ENCODE measurements around the gene CNTNAP1. TPM values are rescaled to one million over a fixed set of nuclear protein-coding genes. Genes with fewer than 3 reads are reported as not detected.
A peak's percentile ranks its signal among the peaks of the same experiment; 100 is the strongest.

CNTNAP1 gene
- total and polyA plus RNA-seq, 2 donors = 0.76 to 2.1 TPM

GRCh38 chr17:42704490-42704836, 22.1 kb downstream of the CNTNAP1 start:
- no peak for DNase-seq (ENCODE audit: low read depth in 6 of 9, low spot score in 9 of 9)
- 98% methylated on average over 5 of the region's 5 CpGs for whole genome bisulfite sequencing
- Histone ChIP-seq H3K36me3 (ENCODE audit: control insufficient read depth in 2 of 2, insufficient read depth in 2 of 2, low read length in 1 of 2) (peaks cover 92 to 94% of the 10 kb centered on the region in 2 donors), H3K9me3 (ENCODE audit: control insufficient read depth in 2 of 2, insufficient read depth in 1 of 2, low read length in 1 of 2) (no peaks in the 10 kb centered on the region), H3K4me1 (ENCODE audit: control insufficient read depth in 2 of 2, insufficient read depth in 2 of 2, low read length in 2 of 2) (peaks cover 6 to 30% of the 10 kb centered on the region in 2 donors), H3K27ac (ENCODE audit: low read depth in 1 of 2, low read length in 1 of 2) (no peak overlapping the region), H3K4me3 (ENCODE audit: low read length in 2 of 2) (no peak overlapping the region), H3K27me3 (ENCODE audit: control insufficient read depth in 2 of 2, insufficient read depth in 1 of 2, low read length in 1 of 2) (no peaks in the 10 kb centered on the region)

GRCh38 chr17:42704837-42705494, 22.6 kb downstream of the CNTNAP1 start:
- H3K4me1 ChIP-seq (ENCODE audit: control insufficient read depth in 2 of 2, insufficient read depth in 2 of 2, low read length in 2 of 2) = peaks cover 6 to 30% of the 10 kb centered on the region in 2 donors
- DNase-seq (ENCODE audit: low read depth in 6 of 9, low spot score in 9 of 9) = peak in 1 of 9 donors; percentile 50
- no peak overlapping the region for H3K27ac ChIP-seq (ENCODE audit: low read depth in 1 of 2, low read length in 1 of 2)
- peaks cover 93 to 94% of the 10 kb centered on the region in 2 donors for H3K36me3 ChIP-seq (ENCODE audit: control insufficient read depth in 2 of 2, insufficient read depth in 2 of 2, low read length in 1 of 2)
- H3K4me3 ChIP-seq (ENCODE audit: low read length in 2 of 2) = no peak overlapping the region
- 47% methylated on average over 8 of the region's 8 CpGs for WGBS
- H3K27me3 ChIP-seq (ENCODE audit: control insufficient read depth in 2 of 2, insufficient read depth in 1 of 2, low read length in 1 of 2) = no peaks in the 10 kb centered on the region
- no peaks in the 10 kb centered on the region for H3K9me3 ChIP-seq (ENCODE audit: control insufficient read depth in 2 of 2, insufficient read depth in 1 of 2, low read length in 1 of 2)

GRCh38 chr17:42706732-42707131, 24.4 kb downstream of the CNTNAP1 start:
- H3K4me3 ChIP-seq (ENCODE audit: low read length in 2 of 2) = no peak overlapping the region
- WGBS = 45% methylated on average over 5 of the region's 5 CpGs
- peaks cover 89 to 91% of the 10 kb centered on the region in 2 donors for H3K36me3 ChIP-seq (ENCODE audit: control insufficient read depth in 2 of 2, insufficient read depth in 2 of 2, low read length in 1 of 2)
- peak in 1 of 9 donors; percentile 49 for DNase-seq (ENCODE audit: low read depth in 6 of 9, low spot score in 9 of 9)
- H3K27ac ChIP-seq (ENCODE audit: low read depth in 1 of 2, low read length in 1 of 2) = no peak overlapping the region
- no peaks in the 10 kb centered on the region for H3K27me3 ChIP-seq (ENCODE audit: control insufficient read depth in 2 of 2, insufficient read depth in 1 of 2, low read length in 1 of 2)
- no peaks in the 10 kb centered on the region for H3K9me3 ChIP-seq (ENCODE audit: control insufficient read depth in 2 of 2, insufficient read depth in 1 of 2, low read length in 1 of 2)
- peaks cover 6 to 30% of the 10 kb centered on the region in 2 donors for H3K4me1 ChIP-seq (ENCODE audit: control insufficient read depth in 2 of 2, insufficient read depth in 2 of 2, low read length in 2 of 2)

DNA sequence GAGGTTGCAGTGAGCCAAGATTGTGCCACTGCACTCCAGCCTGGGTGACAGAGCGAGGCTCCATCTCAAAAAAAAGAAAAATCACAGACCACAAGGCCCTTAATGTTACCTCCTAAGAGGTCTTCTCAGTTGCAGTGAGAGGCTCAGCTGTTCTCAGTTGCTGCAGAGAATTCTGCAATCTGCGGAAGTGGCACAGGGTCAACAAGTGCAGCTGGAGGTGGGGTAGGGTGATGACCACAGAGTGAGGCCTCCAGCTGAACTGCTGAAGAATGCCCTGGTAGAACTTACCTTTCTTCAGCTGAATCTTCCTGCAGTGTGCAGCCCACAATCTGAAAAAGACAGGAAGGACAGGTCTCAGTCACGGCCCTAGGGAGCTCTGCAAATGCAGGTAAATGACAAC, 26.3 kb downstream of the CNTNAP1 start:
- DNase-seq (ENCODE audit: low read depth in 6 of 9, low spot score in 9 of 9) = no peak
- H3K9me3 ChIP-seq (ENCODE audit: control insufficient read depth in 2 of 2, insufficient read depth in 1 of 2, low read length in 1 of 2) = no peaks in the 10 kb centered on the region
- H3K4me1 ChIP-seq (ENCODE audit: control insufficient read depth in 2 of 2, insufficient read depth in 2 of 2, low read length in 2 of 2) = peaks cover 6 to 30% of the 10 kb centered on the region in 2 donors
- no peak overlapping the region for H3K4me3 ChIP-seq (ENCODE audit: low read length in 2 of 2)
- WGBS = 99% methylated on average over 3 of the region's 3 CpGs
- no peak overlapping the region for H3K27ac ChIP-seq (ENCODE audit: low read depth in 1 of 2, low read length in 1 of 2)
- H3K27me3 ChIP-seq (ENCODE audit: control insufficient read depth in 2 of 2, insufficient read depth in 1 of 2, low read length in 1 of 2) = no peaks in the 10 kb centered on the region
- peaks cover 86 to 89% of the 10 kb centered on the region in 2 donors for H3K36me3 ChIP-seq (ENCODE audit: control insufficient read depth in 2 of 2, insufficient read depth in 2 of 2, low read length in 1 of 2)

GRCh38 chr17:42709561-42709960, 27.2 kb downstream of the CNTNAP1 start:
- Histone ChIP-seq H3K27me3 (ENCODE audit: control insufficient read depth in 2 of 2, insufficient read depth in 1 of 2, low read length in 1 of 2) (no peaks in the 10 kb centered on the region), H3K9me3 (ENCODE audit: control insufficient read depth in 2 of 2, insufficient read depth in 1 of 2, low read length in 1 of 2) (no peaks in the 10 kb centered on the region), H3K4me1 (ENCODE audit: control insufficient read depth in 2 of 2, insufficient read depth in 2 of 2, low read length in 2 of 2) (peaks cover 6 to 26% of the 10 kb centered on the region in 2 donors), H3K36me3 (ENCODE audit: control insufficient read depth in 2 of 2, insufficient read depth in 2 of 2, low read length in 1 of 2) (peaks cover 83 to 87% of the 10 kb centered on the region in 2 donors), H3K4me3 (ENCODE audit: low read length in 2 of 2) (no peak overlapping the region), H3K27ac (ENCODE audit: low read depth in 1 of 2, low read length in 1 of 2) (no peak overlapping the region)
- WGBS = 98% methylated on average over 2 of the region's 2 CpGs
- DNase-seq (ENCODE audit: low read depth in 6 of 9, low spot score in 9 of 9) = no peak

DNA sequence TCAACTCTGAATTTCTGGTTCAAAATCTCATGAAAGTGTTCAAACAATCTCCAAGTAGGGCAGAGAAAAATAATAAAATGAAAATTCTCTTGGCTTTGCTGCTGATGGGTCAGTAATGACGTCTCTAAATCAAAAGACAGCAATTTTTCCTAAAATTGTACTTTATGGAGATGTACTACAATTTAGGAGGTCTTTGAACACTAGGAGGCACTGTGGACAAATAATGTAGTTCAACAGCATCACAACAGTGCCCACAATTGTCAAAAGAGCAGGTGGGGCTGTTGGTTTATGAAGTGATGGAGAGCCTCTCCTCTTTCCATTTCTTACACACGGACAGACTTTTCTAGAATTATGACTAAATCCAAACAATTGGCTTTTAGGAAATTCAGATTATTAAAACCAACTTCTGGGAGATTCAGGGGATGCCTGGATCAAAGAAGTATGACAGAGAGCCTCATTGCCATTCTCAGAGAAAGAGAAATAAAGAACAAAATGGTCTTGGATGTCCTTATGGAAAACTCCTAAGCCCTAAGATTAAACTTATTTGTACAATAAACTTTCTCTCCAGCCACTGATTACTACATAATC, 38.8 kb downstream of the CNTNAP1 start:
- DNase-seq (ENCODE audit: low read depth in 6 of 9, low spot score in 9 of 9) = peak in 7 of 9 donors; percentile 46 to 82 (median 60)

DNA sequence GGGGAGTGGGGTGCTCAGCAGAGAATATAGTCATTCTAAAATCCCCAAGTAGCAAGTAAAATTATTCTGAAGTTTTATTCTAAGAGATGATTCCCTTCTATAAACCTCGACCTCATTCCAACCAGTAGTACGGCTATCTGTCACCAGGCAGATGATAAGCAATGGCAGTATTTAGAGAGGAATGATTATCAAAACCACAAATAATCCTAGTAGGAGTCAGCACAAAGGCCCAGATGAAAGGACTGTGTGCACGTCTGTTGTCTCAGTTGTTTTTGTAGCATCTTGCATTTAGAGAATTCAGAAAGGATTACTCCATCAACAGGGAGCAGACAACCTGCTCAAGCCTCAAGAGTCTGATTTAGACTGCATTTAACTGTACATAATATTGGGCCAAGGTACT, 41.3 kb downstream of the CNTNAP1 start:
- H3K27me3 ChIP-seq (ENCODE audit: control insufficient read depth in 2 of 2, insufficient read depth in 1 of 2, low read length in 1 of 2) = no peaks in the 10 kb centered on the region
- H3K9me3 ChIP-seq (ENCODE audit: control insufficient read depth in 2 of 2, insufficient read depth in 1 of 2, low read length in 1 of 2) = no peaks in the 10 kb centered on the region
- DNase-seq (ENCODE audit: low read depth in 6 of 9, low spot score in 9 of 9) = no peak
- H3K27ac ChIP-seq (ENCODE audit: low read depth in 1 of 2, low read length in 1 of 2) = no peak overlapping the region
- peaks cover 59 to 76% of the 10 kb centered on the region in 2 donors for H3K36me3 ChIP-seq (ENCODE audit: control insufficient read depth in 2 of 2, insufficient read depth in 2 of 2, low read length in 1 of 2)
- no peak overlapping the region for H3K4me3 ChIP-seq (ENCODE audit: low read length in 2 of 2)
- H3K4me1 ChIP-seq (ENCODE audit: control insufficient read depth in 2 of 2, insufficient read depth in 2 of 2, low read length in 2 of 2) = no peaks in the 10 kb centered on the region
- WGBS = over 99% methylated on average over 3 of the region's 3 CpGs

More for the DNA sequence above, 38.8 kb downstream of the CNTNAP1 start:
- H3K27me3 ChIP-seq (ENCODE audit: control insufficient read depth in 2 of 2, insufficient read depth in 1 of 2, low read length in 1 of 2) = no peaks in the 10 kb centered on the region
- 38% methylated on average over 2 of the region's 2 CpGs for WGBS
- H3K4me3 ChIP-seq (ENCODE audit: low read length in 2 of 2) = no peak overlapping the region
- no peak overlapping the region for H3K27ac ChIP-seq (ENCODE audit: low read depth in 1 of 2, low read length in 1 of 2)
- H3K4me1 ChIP-seq (ENCODE audit: control insufficient read depth in 2 of 2, insufficient read depth in 2 of 2, low read length in 2 of 2) = no peaks in the 10 kb centered on the region
- no peaks in the 10 kb centered on the region for H3K9me3 ChIP-seq (ENCODE audit: control insufficient read depth in 2 of 2, insufficient read depth in 1 of 2, low read length in 1 of 2)
- H3K36me3 ChIP-seq (ENCODE audit: control insufficient read depth in 2 of 2, insufficient read depth in 2 of 2, low read length in 1 of 2) = peaks cover 62 to 82% of the 10 kb centered on the region in 2 donors

DNA sequence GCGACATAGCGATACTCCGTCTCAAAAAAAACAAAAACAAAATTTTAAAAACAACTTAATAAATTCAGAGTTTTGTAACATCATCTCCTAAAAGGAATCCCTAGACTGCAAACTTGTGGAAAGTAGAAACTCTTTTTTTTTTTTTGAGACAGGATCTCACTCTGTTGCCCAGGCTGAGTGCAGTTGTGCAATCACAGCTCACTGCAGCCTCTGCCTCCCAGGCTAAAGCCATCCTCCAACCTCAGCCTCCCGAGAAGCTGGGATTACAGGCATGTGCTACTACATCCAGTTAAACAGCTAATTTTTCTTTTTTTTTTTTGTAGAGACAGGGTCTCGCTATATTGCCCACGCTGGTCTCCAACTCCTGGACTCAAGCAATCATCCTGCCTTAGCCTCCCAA, 42.8 kb downstream of the CNTNAP1 start:
- Histone ChIP-seq H3K4me3 (ENCODE audit: low read length in 2 of 2) (no peak overlapping the region), H3K9me3 (ENCODE audit: control insufficient read depth in 2 of 2, insufficient read depth in 1 of 2, low read length in 1 of 2) (no peaks in the 10 kb centered on the region), H3K36me3 (ENCODE audit: control insufficient read depth in 2 of 2, insufficient read depth in 2 of 2, low read length in 1 of 2) (peaks cover 57 to 71% of the 10 kb centered on the region in 2 donors), H3K4me1 (ENCODE audit: control insufficient read depth in 2 of 2, insufficient read depth in 2 of 2, low read length in 2 of 2) (no peaks in the 10 kb centered on the region), H3K27ac (ENCODE audit: low read depth in 1 of 2, low read length in 1 of 2) (no peak overlapping the region), H3K27me3 (ENCODE audit: control insufficient read depth in 2 of 2, insufficient read depth in 1 of 2, low read length in 1 of 2) (no peaks in the 10 kb centered on the region)
- no peak for DNase-seq (ENCODE audit: low read depth in 6 of 9, low spot score in 9 of 9)
- 97% methylated on average over 6 of the region's 6 CpGs for WGBS

- no peak for DNase-seq (ENCODE audit: low read depth in 6 of 9, low spot score in 9 of 9)
Measured at GRCh38 chr17:42740699-42741098, 58.4 kb downstream of the CNTNAP1 start.

More at GRCh38 chr17:42740699-42741098, 58.4 kb downstream of the CNTNAP1 start:
- Histone ChIP-seq H3K27me3 (ENCODE audit: control insufficient read depth in 2 of 2, insufficient read depth in 1 of 2, low read length in 1 of 2) (peaks cover 0 to 3% of the 10 kb centered on the region in 2 donors), H3K36me3 (ENCODE audit: control insufficient read depth in 2 of 2, insufficient read depth in 2 of 2, low read length in 1 of 2) (peaks cover 0 to 6% of the 10 kb centered on the region in 2 donors), H3K9me3 (ENCODE audit: control insufficient read depth in 2 of 2, insufficient read depth in 1 of 2, low read length in 1 of 2) (peaks cover 0 to 4% of the 10 kb centered on the region in 2 donors), H3K27ac (ENCODE audit: low read depth in 1 of 2, low read length in 1 of 2) (no peak overlapping the region), H3K4me3 (ENCODE audit: low read length in 2 of 2) (no peak overlapping the region), H3K4me1 (ENCODE audit: control insufficient read depth in 2 of 2, insufficient read depth in 2 of 2, low read length in 2 of 2) (peaks cover 5 to 20% of the 10 kb centered on the region in 2 donors)
- WGBS = 93% methylated on average over 1 of the region's 1 CpG
